Measurements from ENCODE around the gene ZNF300.
A peak's percentile ranks its signal among the peaks of the same experiment; 100 is the strongest.
"Not testable (repeated sequence)": the region's sequence is repeated elsewhere in the genome, so short reads cannot be mapped to it uniquely, and the experiment has no call there.

ZNF300 gene

GRCh38 chr5:150904479-150905311, at the start of gene ZNF300:
Gene ZNF300, minus strand, starts transcription at chr5:150904980. Its CDS starts 1,825 bp downstream, at chr5:150903155.
- peak; percentile 24 to 35 for DNase-seq (ENCODE audit: low read depth in 2 of 2)

GRCh38 chr5:150948539-150948938, 43.8 kb upstream of the ZNF300 start:
- DNase-seq (ENCODE audit: low read depth in 2 of 2), result no peak

- DNase-seq (ENCODE audit: low read depth in 2 of 2), result no peak
Observed at GRCh38 chr5:150946351-150946905, 41.6 kb upstream of the ZNF300 start.

GRCh38 chr5:150945947-150946346, 41.2 kb upstream of the ZNF300 start:
- DNase-seq (ENCODE audit: low read depth in 2 of 2), result no peak

GRCh38 chr5:150945486-150945885, 40.7 kb upstream of the ZNF300 start:
- DNase-seq (ENCODE audit: low read depth in 2 of 2), result no peak

- no peak for DNase-seq (ENCODE audit: low read depth in 2 of 2)
Observed at GRCh38 chr5:150931368-150931965, 26.7 kb upstream of the ZNF300 start.

GRCh38 chr5:150918613-150919012, 13.8 kb upstream of the ZNF300 start:
- no peak for DNase-seq (ENCODE audit: low read depth in 2 of 2)

- DNase-seq (ENCODE audit: low read depth in 2 of 2), result no peak
Observed at GRCh38 chr5:150912312-150912814, 7.6 kb upstream of the ZNF300 start.

GRCh38 chr5:150905312-150905683, 518 bp upstream of the ZNF300 start:
- DNase-seq (ENCODE audit: low read depth in 2 of 2), result no peak

- no peak for DNase-seq (ENCODE audit: low read depth in 2 of 2)
Observed at GRCh38 chr5:150901446-150901845, 3.3 kb downstream of the ZNF300 start.

GRCh38 chr5:150895431-150896428, 9.1 kb downstream of the ZNF300 start:
- no peak for DNase-seq (ENCODE audit: low read depth in 2 of 2)

GRCh38 chr5:150879358-150879757, 25.4 kb downstream of the ZNF300 start:
- no peak for DNase-seq (ENCODE audit: low read depth in 2 of 2)

- no peak for DNase-seq (ENCODE audit: low read depth in 2 of 2)
Observed at GRCh38 chr5:150862070-150862469, 42.7 kb downstream of the ZNF300 start.

GRCh38 chr5:150860246-150860821, 44.4 kb downstream of the ZNF300 start:
- no peak for DNase-seq (ENCODE audit: low read depth in 2 of 2)

GRCh38 chr5:150856700-150857099, 48.1 kb downstream of the ZNF300 start:
- not testable (repeated sequence) for DNase-seq (ENCODE audit: low read depth in 2 of 2)

- no peak for DNase-seq (ENCODE audit: low read depth in 2 of 2)
Observed at GRCh38 chr5:150853561-150853960, 51.2 kb downstream of the ZNF300 start.

- DNase-seq (ENCODE audit: low read depth in 2 of 2), result no peak
Observed at GRCh38 chr5:150851039-150851438, 53.7 kb downstream of the ZNF300 start.

- DNase-seq (ENCODE audit: low read depth in 2 of 2), result no peak
Observed at GRCh38 chr5:150848271-150848670, 56.5 kb downstream of the ZNF300 start.

GRCh38 chr5:150847334-150847695, 57.5 kb downstream of the ZNF300 start:
- DNase-seq (ENCODE audit: low read depth in 2 of 2), result no peak

GRCh38 chr5:150846654-150847333, 58.0 kb downstream of the ZNF300 start:
- DNase-seq (ENCODE audit: low read depth in 2 of 2), result peak; percentile 18 to 44

GRCh38 chr5:150846308-150846653, 58.5 kb downstream of the ZNF300 start, which contains the start of gene IRGM:
Gene IRGM, plus strand, starts transcription at chr5:150846521. Its CDS starts 1,603 bp downstream, at chr5:150848124.
- DNase-seq (ENCODE audit: low read depth in 2 of 2), result not testable (repeated sequence)
